H9 (cell line): ENCODE data around the gene TOR3A. TPM values are rescaled to one million over a fixed set of nuclear protein-coding genes. Genes with fewer than 3 reads are reported as not detected.

ENCODE experiments used
- DNase-seq: peaks from one replicate; pipeline ENCODE4 v3.0.0-alpha.2; 2017
- H2AFZ ChIP-seq: one replicate; pipeline ENCODE4 v1.6.1; 2013; ENCODE audit warnings: mild to moderate bottlenecking, low read length, control low read depth, moderate library complexity
- H2AK5ac ChIP-seq: 2 replicates; pipeline ENCODE4 v1.6.1; 2013; ENCODE audit warnings: low read length, control low read depth, mixed read lengths; ENCODE audit not compliant: insufficient read length
- H2BK120ac ChIP-seq: one replicate; pipeline ENCODE4 v1.6.1; 2013; ENCODE audit warnings: low read depth, mild to moderate bottlenecking, low read length, control low read depth, inconsistent platforms; ENCODE audit not compliant: poor library complexity, severe bottlenecking
- H2BK12ac ChIP-seq: 2 replicates; pipeline ENCODE4 v1.6.1; 2013; ENCODE audit warnings: low read length, control low read depth, mixed read lengths, low read depth; ENCODE audit not compliant: insufficient read length
- H2BK15ac ChIP-seq: 2 replicates; pipeline ENCODE4 v1.6.1; 2013; ENCODE audit warnings: low read depth, low read length, control low read depth
- H2BK20ac ChIP-seq: one replicate; pipeline ENCODE4 v1.6.1; 2013; ENCODE audit warnings: low read depth, mild to moderate bottlenecking, low read length, control low read depth, inconsistent platforms; ENCODE audit not compliant: poor library complexity, severe bottlenecking
- H2BK5ac ChIP-seq: 2 replicates; pipeline ENCODE4 v1.6.1; 2013; ENCODE audit warnings: low read length, control low read depth, mixed read lengths; ENCODE audit not compliant: insufficient read length
- H3K14ac ChIP-seq: 2 replicates; pipeline ENCODE4 v1.6.1; 2013; ENCODE audit warnings: low read length, control low read depth; ENCODE audit not compliant: insufficient read depth
- H3K18ac ChIP-seq: 2 replicates; pipeline ENCODE4 v1.6.1; 2013; ENCODE audit warnings: low read depth, mild to moderate bottlenecking, mixed read lengths, low read length, control low read depth; ENCODE audit not compliant: insufficient read length
- H3K23ac ChIP-seq: 2 replicates; pipeline ENCODE4 v1.6.1; 2013; ENCODE audit warnings: low read length, control low read depth, mixed read lengths, low read depth; ENCODE audit not compliant: insufficient read length
- H3K23me2 ChIP-seq: 2 replicates; pipeline ENCODE4 v1.6.1; 2013; ENCODE audit warnings: low read depth, mild to moderate bottlenecking, mixed read lengths, low read length, control low read depth; ENCODE audit not compliant: insufficient read length, poor library complexity, severe bottlenecking
- H3K27ac ChIP-seq: 2 replicates; pipeline ENCODE4 v1.5.1; 2013; ENCODE audit warnings: low read length, control low read depth, mixed read lengths, low read depth; ENCODE audit not compliant: insufficient read length
- H3K27me3 ChIP-seq: 2 replicates; pipeline ENCODE4 v1.6.1; 2013; ENCODE audit warnings: low read length, control low read depth, inconsistent platforms; ENCODE audit not compliant: insufficient read depth
- H3K4ac ChIP-seq: 2 replicates; pipeline ENCODE4 v1.6.1; 2013; ENCODE audit warnings: low read depth, mild to moderate bottlenecking, control low read depth, inconsistent platforms, low read length, moderate library complexity
- H3K4me1 ChIP-seq: 2 replicates; pipeline ENCODE4 v1.6.1; 2013; ENCODE audit warnings: low read length, control low read depth, inconsistent platforms; ENCODE audit not compliant: insufficient read depth
- H3K4me2 ChIP-seq: 2 replicates; pipeline ENCODE4 v1.6.1; 2013; ENCODE audit warnings: low read length, control low read depth, mixed read lengths; ENCODE audit not compliant: insufficient read length, insufficient read depth
- H3K56ac ChIP-seq: 2 replicates; pipeline ENCODE4 v1.6.1; 2013; ENCODE audit warnings: low read depth, mild to moderate bottlenecking, mixed read lengths, low read length, control low read depth; ENCODE audit not compliant: insufficient read length
- H3K79me1 ChIP-seq: 2 replicates; pipeline ENCODE4 v1.6.1; 2013; ENCODE audit warnings: low read depth, mild to moderate bottlenecking, moderate library complexity, low read length, control low read depth, inconsistent platforms; ENCODE audit not compliant: insufficient read depth, poor library complexity, severe bottlenecking
- H3K79me2 ChIP-seq: 2 replicates; pipeline ENCODE4 v1.6.1; 2013; ENCODE audit warnings: low read length, control low read depth, inconsistent platforms; ENCODE audit not compliant: insufficient read depth
- H3K9ac ChIP-seq: 2 replicates; pipeline ENCODE4 v1.6.1; 2013; ENCODE audit warnings: low read length, control low read depth, mixed read lengths; ENCODE audit not compliant: insufficient read length; ENCODE audit errors: extremely low read depth
- H3K9me3 ChIP-seq: one replicate; pipeline ENCODE4 v1.6.1; 2013; ENCODE audit warnings: low read depth, low read length, inconsistent platforms; ENCODE audit not compliant: control insufficient read depth
- H3T11ph ChIP-seq: one replicate; pipeline ENCODE4 v1.6.1; 2013; ENCODE audit warnings: mild to moderate bottlenecking, low read length, control low read depth, inconsistent platforms
- H4K20me1 ChIP-seq: one replicate; pipeline ENCODE4 v1.6.1; 2013; ENCODE audit not compliant: control insufficient read depth, insufficient read length, insufficient read depth
- H4K5ac ChIP-seq: 2 replicates; pipeline ENCODE4 v1.6.1; 2013; ENCODE audit warnings: low read depth, mild to moderate bottlenecking, mixed read lengths, low read length, control low read depth; ENCODE audit not compliant: insufficient read length
- H4K8ac ChIP-seq: replicated peaks from 2 replicates; pipeline ENCODE4 v1.6.1; 2013; ENCODE audit warnings: low read length, control low read depth, mixed read lengths, low read depth; ENCODE audit not compliant: insufficient read length
- H4K91ac ChIP-seq: 2 replicates; pipeline ENCODE4 v1.6.1; 2013; ENCODE audit warnings: low read depth, mild to moderate bottlenecking, moderate library complexity, mixed read lengths, low read length, control low read depth; ENCODE audit not compliant: insufficient read length
- H3K27ac Mint-ChIP-seq, 3 experiments: 2 replicates in 2 of 3; 3 replicates in 1 of 3; pipeline ENCODE4 v1.8.0; 2020 to 2021; ENCODE audit warnings: mixed read lengths in 3 of 3, mild to moderate bottlenecking in 1 of 3, moderate library complexity in 1 of 3
- H3K27me3 Mint-ChIP-seq: 2 replicates; pipeline ENCODE4 v1.8.0; 2021; ENCODE audit warnings: low read depth, mild to moderate bottlenecking, moderate library complexity, mixed read lengths
- H3K36me3 Mint-ChIP-seq, 3 experiments: 2 replicates in 2 of 3; 3 replicates in 1 of 3; pipeline ENCODE4 v1.8.0; 2020 to 2021; ENCODE audit warnings: low read depth in 3 of 3, mixed read lengths in 3 of 3; ENCODE audit not compliant: insufficient read depth in 1 of 3
- H3K4me1 Mint-ChIP-seq, 2 experiments: 2 replicates each; pipeline ENCODE4 v1.8.0; 2020; ENCODE audit warnings: mixed read lengths in 2 of 2
- H3K4me3 Mint-ChIP-seq, 2 experiments: 2 replicates in 1 of 2; 3 replicates in 1 of 2; pipeline ENCODE4 v1.8.0; 2020 to 2021; ENCODE audit warnings: mild to moderate bottlenecking in 2 of 2, mixed read lengths in 2 of 2, moderate library complexity in 1 of 2
- H3K9me3 Mint-ChIP-seq, 2 experiments: 2 replicates in 1 of 2; 3 replicates in 1 of 2; pipeline ENCODE4 v1.8.0; 2020; ENCODE audit warnings: mild to moderate bottlenecking in 2 of 2, mixed read lengths in 2 of 2, moderate library complexity in 1 of 2
- CTCF ChIP-seq: fragments of 200-600 bp; sonication (generic); conservative IDR thresholded peaks from 3 replicates; pipeline ENCODE4 v1.8.0; 2021; ENCODE audit warnings: antibody characterized with exemption, mild to moderate bottlenecking
- WGBS: extraction: QIAGEN DNeasy Blood & Tissue Kit; methylation state at CpG from one replicate; pipeline ENCODE4 v1.1.7; 2013; ENCODE audit warnings: missing lambda C conversion rate, low lambda C conversion rate, mixed read lengths; ENCODE audit not compliant: insufficient read length; ENCODE audit errors: extremely low coverage; 5-methylcytosine and 5-hydroxymethylcytosine counted together
- total RNA-seq: library from RNA; stranded (reverse); gene quantifications from 2 replicates; pipeline ENCODE4 v1.2.1, GENCODE V29; 2021

TOR3A gene
- total RNA-seq, 1 experiment from 2014 or later, result 27.3 TPM

GRCh38 chr1:179126338-179127060, 44.6 kb downstream of the TOR3A start:
- H2BK120ac ChIP-seq, result no peak overlapping the region
- no peaks in the 10 kb centered on the region for H3K79me1 ChIP-seq
- Mint-ChIP-seq H3K9me3 (no peaks in the 10 kb centered on the region), H3K36me3 (peaks cover 4 to 26% (median 17%) of the 10 kb centered on the region in 3 experiments; a peak in 6 of 7 replicates), H3K27me3 (no peaks in the 10 kb centered on the region), H3K4me1 (no peaks in the 10 kb centered on the region), H3K4me3 (no peak overlapping the region), H3K27ac (peak overlapping the region in 1 of 3 experiments; percentile 64; a peak in 1 of 7 replicates)
- no peak overlapping the region for H4K5ac ChIP-seq
- H4K91ac ChIP-seq, result no peak overlapping the region
- H3K27me3 ChIP-seq, result no peaks in the 10 kb centered on the region
- no peak overlapping the region for H2BK20ac ChIP-seq
- no CpG with 5 or more reads among the region's 8 CpGs for WGBS
- H3K14ac ChIP-seq, result no peak overlapping the region
- no peak overlapping the region for H3K18ac ChIP-seq
- no peaks in the 10 kb centered on the region for H4K20me1 ChIP-seq
- H3K4me2 ChIP-seq, result no peak overlapping the region
- DNase-seq, result no peak
- H2BK5ac ChIP-seq, result no peak overlapping the region
- no peak overlapping the region for H2BK15ac ChIP-seq
- no peak overlapping the region for H3K9ac ChIP-seq
- no peak overlapping the region for H3T11ph ChIP-seq
- no peak overlapping the region for H3K23ac ChIP-seq
- no peak overlapping the region for H3K4ac ChIP-seq
- H3K79me2 ChIP-seq, result no peaks in the 10 kb centered on the region
- H2AFZ ChIP-seq, result no peak overlapping the region
- no peak overlapping the region for H2BK12ac ChIP-seq
- no peaks in the 10 kb centered on the region for H3K9me3 ChIP-seq
- H3K23me2 ChIP-seq, result no peaks in the 10 kb centered on the region
- H3K56ac ChIP-seq, result no peak overlapping the region
- H4K8ac ChIP-seq, result no peak overlapping the region
- H3K4me1 ChIP-seq, result no peaks in the 10 kb centered on the region
- H3K27ac ChIP-seq, result no peak overlapping the region
- H2AK5ac ChIP-seq, result no peak overlapping the region
- no peak for TF ChIP-seq CTCF
